Left lung (tissue), 10 donors: ENCODE results near the gene DNM3. TPM values are rescaled to one million over a fixed set of nuclear protein-coding genes. Genes with fewer than 3 reads are reported as not detected.
A peak's percentile ranks its signal among the peaks of the same experiment; 100 is the strongest.

Experiments used
- ATAC-seq: fragments of 200-7000 bp; cut with Tn5 transposase; one replicate; pipeline ENCODE4 v1.9.1; 2020; ENCODE audit warnings: moderate library complexity
- DNase-seq, 4 donors: peaks; one replicate each; pipeline ENCODE4 v3.0.0-alpha.2; 2013 to 2020
- H3K27ac ChIP-seq, 2 donors: fragments of 200-600 bp; sonication (generic) in 1 of 2; one replicate each; pipeline versions ENCODE4 v1.5.0 to v1.8.0; 2020 to 2021
- H3K27me3 ChIP-seq, 2 donors: fragments of 200-600 bp; sonication (generic) in 1 of 2; one replicate each; pipeline versions ENCODE4 v1.5.0 to v1.8.0; 2020 to 2021
- H3K36me3 ChIP-seq, 2 donors: fragments of 200-600 bp; sonication (generic) in 1 of 2; one replicate each; pipeline versions ENCODE4 v1.5.0 to v1.8.0; 2020 to 2021
- H3K4me1 ChIP-seq, 2 donors: fragments of 200-600 bp; one replicate each; pipeline ENCODE4 v1.8.0; 2021
- H3K4me3 ChIP-seq, 2 donors: fragments of 200-600 bp; sonication (generic) in 1 of 2; one replicate each; pipeline versions ENCODE4 v1.5.0 to v1.8.0; 2020 to 2021; ENCODE audit warnings: mild to moderate bottlenecking in 1 of 2
- H3K9me3 ChIP-seq, 2 donors: fragments of 200-600 bp; sonication (generic) in 1 of 2; one replicate each; pipeline versions ENCODE4 v1.5.0 to v1.8.0; 2020 to 2021
- intact Hi-C, 2 donors: fragments of 100-400 bp; cut with DNase I; formaldehyde crosslinking; loops; one replicate each; pipeline versions ENCODE4 v1.11.2 to v1.14.2; 2022
- polyA plus RNA-seq, 6 donors: library from polyadenylated mRNA; unstranded; fragments of 120-200 nt; gene quantifications; one replicate each; pipeline ENCODE4 v1.2.1, GENCODE V29; 2013; ENCODE audit not compliant: insufficient read length in 6 of 6
- total RNA-seq, 2 donors: library from RNA; stranded (reverse); fragmentation: NEBNext Ultra II Directional; extraction: Animal tissue kit (Norgen Biotek cat#: 25700); gene quantifications; one replicate each; pipeline ENCODE4 v1.2.1, GENCODE V29; 2021
- TF ChIP-seq, protein P1 (sequence below), 2 donors: fragments of 200-600 bp; sonication (generic) in 1 of 2; IDR thresholded peaks; one replicate each; pipeline versions ENCODE4 v1.5.0 to v1.8.0; 2021; ENCODE audit warnings: antibody characterized with exemption in 2 of 2
- donor health status: DM: no; HTN: yes; CAD: no.
- donor health status: DM: no; HTN: no; CAD: no.

Gene DNM3
- total and polyA plus RNA-seq, 8 donors: 5.2 to 7.7 (median 6.3) TPM

DNA sequence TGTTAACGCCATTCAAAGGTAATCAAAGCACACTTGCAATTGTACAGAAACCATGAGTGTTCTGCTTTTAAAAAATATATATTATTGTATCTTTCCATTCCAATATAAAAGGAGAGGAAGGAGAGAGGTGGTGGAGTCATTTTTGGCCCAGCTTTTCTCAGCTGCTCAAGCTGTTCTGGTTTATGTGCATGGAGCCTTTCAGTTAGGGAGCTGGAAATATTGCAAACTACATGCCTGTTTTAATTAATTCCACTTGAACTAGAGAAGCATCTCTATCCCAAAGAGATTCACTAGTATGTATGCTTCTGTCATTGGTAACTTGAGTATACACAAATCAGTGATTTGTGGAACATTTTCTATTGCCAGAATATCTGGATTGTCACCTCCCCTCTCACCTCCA, 550.7 kb downstream of the DNM3 start:
- Histone ChIP-seq H3K27ac (no peak overlapping the region), H3K4me3 (no peak overlapping the region), H3K4me1 (peaks cover 8 to 14% of the 10 kb centered on the region in 2 donors), H3K27me3 (no peaks in the 10 kb centered on the region), H3K9me3 (no peaks in the 10 kb centered on the region), H3K36me3 (no peaks in the 10 kb centered on the region)
- ATAC-seq (no peak), DNase-seq (no peak)
- TF ChIP-seq, protein P1, sequence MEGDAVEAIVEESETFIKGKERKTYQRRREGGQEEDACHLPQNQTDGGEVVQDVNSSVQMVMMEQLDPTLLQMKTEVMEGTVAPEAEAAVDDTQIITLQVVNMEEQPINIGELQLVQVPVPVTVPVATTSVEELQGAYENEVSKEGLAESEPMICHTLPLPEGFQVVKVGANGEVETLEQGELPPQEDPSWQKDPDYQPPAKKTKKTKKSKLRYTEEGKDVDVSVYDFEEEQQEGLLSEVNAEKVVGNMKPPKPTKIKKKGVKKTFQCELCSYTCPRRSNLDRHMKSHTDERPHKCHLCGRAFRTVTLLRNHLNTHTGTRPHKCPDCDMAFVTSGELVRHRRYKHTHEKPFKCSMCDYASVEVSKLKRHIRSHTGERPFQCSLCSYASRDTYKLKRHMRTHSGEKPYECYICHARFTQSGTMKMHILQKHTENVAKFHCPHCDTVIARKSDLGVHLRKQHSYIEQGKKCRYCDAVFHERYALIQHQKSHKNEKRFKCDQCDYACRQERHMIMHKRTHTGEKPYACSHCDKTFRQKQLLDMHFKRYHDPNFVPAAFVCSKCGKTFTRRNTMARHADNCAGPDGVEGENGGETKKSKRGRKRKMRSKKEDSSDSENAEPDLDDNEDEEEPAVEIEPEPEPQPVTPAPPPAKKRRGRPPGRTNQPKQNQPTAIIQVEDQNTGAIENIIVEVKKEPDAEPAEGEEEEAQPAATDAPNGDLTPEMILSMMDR (IDR thresholded peaks at IDR 0.05): no peak
- intact Hi-C loops: no loop called here

- Histone ChIP-seq H3K27me3 (no peaks in the 10 kb centered on the region), H3K4me1 (peaks cover 8 to 18% of the 10 kb centered on the region in 2 donors), H3K27ac (no peak overlapping the region), H3K36me3 (no peaks in the 10 kb centered on the region), H3K9me3 (no peaks in the 10 kb centered on the region), H3K4me3 (no peak overlapping the region)
- DNase-seq: no peak
- TF ChIP-seq, protein P1 (IDR thresholded peaks at IDR 0.05): no peak
- ATAC-seq: no peak
- intact Hi-C loops: no loop called here
Measured at GRCh38 chr1:172393354-172393753, 552.1 kb downstream of the DNM3 start.

- intact Hi-C loops: no loop called here
- ATAC-seq: peak; percentile 62
Measured at GRCh38 chr1:172394141-172394751, 552.9 kb downstream of the DNM3 start.

GRCh38 chr1:172394811-172395210, 553.5 kb downstream of the DNM3 start:
- TF ChIP-seq, protein P1 (IDR thresholded peaks at IDR 0.05): no peak
- intact Hi-C loops: no loop called here

More at GRCh38 chr1:172394141-172394751, 552.9 kb downstream of the DNM3 start:
- Histone ChIP-seq H3K9me3 (no peaks in the 10 kb centered on the region), H3K27me3 (no peaks in the 10 kb centered on the region), H3K36me3 (no peaks in the 10 kb centered on the region), H3K4me1 (peaks cover 15 to 23% of the 10 kb centered on the region in 2 donors), H3K4me3 (no peak overlapping the region), H3K27ac (peak overlapping the region; percentile 46 to 73)
- TF ChIP-seq, protein P1 (IDR thresholded peaks at IDR 0.05): no peak
- DNase-seq: no peak

GRCh38 chr1:172395576-172395975, 554.3 kb downstream of the DNM3 start:
- no peaks in the 10 kb centered on the region for H3K36me3 ChIP-seq
- intact Hi-C loops: no loop called here
- peaks cover 19 to 24% of the 10 kb centered on the region in 2 donors for H3K4me1 ChIP-seq
- no peak overlapping the region for H3K27ac ChIP-seq
- DNase-seq (no peak), ATAC-seq (no peak)
- H3K4me3 ChIP-seq: no peak overlapping the region
- H3K27me3 ChIP-seq: no peaks in the 10 kb centered on the region
- TF ChIP-seq, protein P1 (IDR thresholded peaks at IDR 0.05): no peak
- H3K9me3 ChIP-seq: no peaks in the 10 kb centered on the region

More at GRCh38 chr1:172394811-172395210, 553.5 kb downstream of the DNM3 start:
- Histone ChIP-seq H3K36me3 (no peaks in the 10 kb centered on the region), H3K9me3 (no peaks in the 10 kb centered on the region), H3K27ac (peak overlapping the region; percentile 46 to 73), H3K4me3 (no peak overlapping the region), H3K27me3 (no peaks in the 10 kb centered on the region), H3K4me1 (peaks cover 19 to 24% of the 10 kb centered on the region in 2 donors)
- DNase-seq (no peak), ATAC-seq (no peak)
